ENCODE results near the gene NDUFA11. TPM values are rescaled to one million over a fixed set of nuclear protein-coding genes. Genes with fewer than 3 reads are reported as not detected.

NDUFA11 gene
- total and polyA plus RNA-seq, 2 of the 13 experiments (the other 11 are each of a cell fraction or from before 2014, with no cell fraction given), result 286 to 378 TPM

DNA sequence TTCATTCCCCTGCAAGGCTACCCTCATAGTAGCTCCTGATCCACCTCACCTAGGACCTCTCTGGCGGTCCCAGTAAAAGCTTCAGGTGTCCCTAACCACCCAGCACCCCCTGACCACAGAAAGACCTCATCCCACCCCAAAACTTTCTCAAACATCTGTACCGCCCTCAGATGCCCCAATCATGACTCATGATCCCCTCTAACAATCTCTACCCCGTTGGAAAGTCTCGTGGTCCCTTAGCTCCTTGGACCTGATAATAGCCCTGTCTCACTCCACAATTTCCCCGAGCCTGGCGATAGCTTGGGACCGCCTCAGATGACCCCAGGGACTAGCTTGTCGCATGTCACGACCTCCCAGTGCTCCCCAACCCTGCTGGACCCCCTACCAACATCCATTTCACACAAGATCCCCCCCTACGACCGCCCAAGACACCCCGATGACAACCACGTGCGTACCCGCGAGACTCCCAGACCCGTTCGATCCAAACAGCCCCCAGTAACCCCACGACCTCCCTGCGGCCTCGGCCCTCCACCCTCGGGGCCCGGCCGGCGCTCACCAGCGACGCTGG lies 450 bp downstream of the NDUFA11 start (continued):
- TF ChIP-seq ZFP41 (CRISPR knock-in tag; IDR thresholded peaks at IDR 0.05; ENCODE audit: borderline replicate concordance) (0 out of 2 replicates have a peak, but pooled peaks have one; percentile 44), HDAC6 (IDR thresholded peaks at IDR 0.05; ENCODE audit: low read depth, low read length) (no peak), ZNF720 (CRISPR knock-in tag; IDR thresholded peaks at IDR 0.05) (no peak), ZNF44 (CRISPR knock-in tag; IDR thresholded peaks at IDR 0.05) (peak; percentile 36; the same call in 1 of the 2 replicates), ZBTB7A (CRISPR knock-in tag; IDR thresholded peaks at IDR 0.05) (0 out of 2 replicates have a peak, but pooled peaks have one; percentile 74), ZKSCAN8 (CRISPR knock-in tag; IDR thresholded peaks at IDR 0.05; ENCODE audit: borderline replicate concordance) (no peak), CENPBD1 (CRISPR knock-in tag; IDR thresholded peaks at IDR 0.05; ENCODE audit: borderline replicate concordance, low read depth) (peak; percentile 61; the same call in 1 of the 2 replicates), KAT7 (CRISPR knock-in tag; IDR thresholded peaks at IDR 0.05; ENCODE audit: borderline replicate concordance) (peak; percentile 78; the same call in 1 of the 2 replicates), ATF5 (CRISPR knock-in tag; IDR thresholded peaks at IDR 0.05; ENCODE audit: low read depth) (0 out of 2 replicates have a peak, but pooled peaks have one; percentile 4), ZBTB7B (CRISPR knock-in tag; IDR thresholded peaks at IDR 0.05) (peak; percentile 30; the same call in 1 of the 2 replicates), PCBP1 (IDR thresholded peaks at IDR 0.05; ENCODE audit: borderline replicate concordance, low read depth, low read length) (0 out of 2 replicates have a peak, but pooled peaks have one; percentile 25), ZNF878 (CRISPR knock-in tag; IDR thresholded peaks at IDR 0.05) (0 out of 2 replicates have a peak, but pooled peaks have one; percentile 12), HNF4G (IDR thresholded peaks at IDR 0.05; ENCODE audit: borderline replicate concordance, low read depth, low read length) (no peak), HNF4G (CRISPR knock-in tag; IDR thresholded peaks at IDR 0.05; ENCODE audit: borderline replicate concordance, low read depth) (peak; percentile 3; the same call in 1 of the 2 replicates), LCORL (IDR thresholded peaks at IDR 0.05) (no peak), LCORL (CRISPR knock-in tag; IDR thresholded peaks at IDR 0.05) (peak; percentile 8; the same call in 1 of the 2 replicates), BRCA1 (CRISPR knock-in tag; IDR thresholded peaks at IDR 0.05) (no peak), KAT8 (CRISPR knock-in tag; IDR thresholded peaks at IDR 0.05) (no peak), PAX8 (CRISPR knock-in tag; IDR thresholded peaks at IDR 0.05; ENCODE audit: borderline replicate concordance) (0 out of 2 replicates have a peak, but pooled peaks have one; percentile 17), FOXK2 (IDR thresholded peaks at IDR 0.05) (no peak)
- TF ChIP-seq, protein P1, sequence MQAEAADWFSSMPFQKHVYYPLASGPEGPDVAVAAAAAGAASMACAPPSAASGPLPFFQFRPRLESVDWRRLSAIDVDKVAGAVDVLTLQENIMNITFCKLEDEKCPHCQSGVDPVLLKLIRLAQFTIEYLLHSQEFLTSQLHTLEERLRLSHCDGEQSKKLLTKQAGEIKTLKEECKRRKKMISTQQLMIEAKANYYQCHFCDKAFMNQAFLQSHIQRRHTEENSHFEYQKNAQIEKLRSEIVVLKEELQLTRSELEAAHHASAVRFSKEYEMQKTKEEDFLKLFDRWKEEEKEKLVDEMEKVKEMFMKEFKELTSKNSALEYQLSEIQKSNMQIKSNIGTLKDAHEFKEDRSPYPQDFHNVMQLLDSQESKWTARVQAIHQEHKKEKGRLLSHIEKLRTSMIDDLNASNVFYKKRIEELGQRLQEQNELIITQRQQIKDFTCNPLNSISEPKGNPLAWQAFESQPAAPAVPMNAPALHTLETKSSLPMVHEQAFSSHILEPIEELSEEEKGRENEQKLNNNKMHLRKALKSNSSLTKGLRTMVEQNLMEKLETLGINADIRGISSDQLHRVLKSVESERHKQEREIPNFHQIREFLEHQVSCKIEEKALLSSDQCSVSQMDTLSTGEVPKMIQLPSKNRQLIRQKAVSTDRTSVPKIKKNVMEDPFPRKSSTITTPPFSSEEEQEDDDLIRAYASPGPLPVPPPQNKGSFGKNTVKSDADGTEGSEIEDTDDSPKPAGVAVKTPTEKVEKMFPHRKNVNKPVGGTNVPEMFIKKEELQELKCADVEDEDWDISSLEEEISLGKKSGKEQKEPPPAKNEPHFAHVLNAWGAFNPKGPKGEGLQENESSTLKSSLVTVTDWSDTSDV (CRISPR knock-in tag; IDR thresholded peaks at IDR 0.05), result peak; percentile 74; the same call in 1 of the 2 replicates
- TF ChIP-seq, protein P2, sequence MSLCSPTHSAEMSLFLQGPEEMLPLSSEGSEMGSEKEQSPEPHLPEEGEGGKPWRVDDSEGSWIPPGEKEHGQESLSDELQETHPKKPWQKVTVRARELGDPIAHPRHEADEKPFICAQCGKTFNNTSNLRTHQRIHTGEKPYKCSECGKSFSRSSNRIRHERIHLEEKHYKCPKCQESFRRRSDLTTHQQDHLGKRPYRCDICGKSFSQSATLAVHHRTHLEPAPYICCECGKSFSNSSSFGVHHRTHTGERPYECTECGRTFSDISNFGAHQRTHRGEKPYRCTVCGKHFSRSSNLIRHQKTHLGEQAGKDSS (CRISPR knock-in tag; IDR thresholded peaks at IDR 0.05; ENCODE audit: borderline replicate concordance, low read depth), result 0 out of 2 replicates have a peak, but pooled peaks have one; percentile 28
- TF ChIP-seq, protein P3, sequence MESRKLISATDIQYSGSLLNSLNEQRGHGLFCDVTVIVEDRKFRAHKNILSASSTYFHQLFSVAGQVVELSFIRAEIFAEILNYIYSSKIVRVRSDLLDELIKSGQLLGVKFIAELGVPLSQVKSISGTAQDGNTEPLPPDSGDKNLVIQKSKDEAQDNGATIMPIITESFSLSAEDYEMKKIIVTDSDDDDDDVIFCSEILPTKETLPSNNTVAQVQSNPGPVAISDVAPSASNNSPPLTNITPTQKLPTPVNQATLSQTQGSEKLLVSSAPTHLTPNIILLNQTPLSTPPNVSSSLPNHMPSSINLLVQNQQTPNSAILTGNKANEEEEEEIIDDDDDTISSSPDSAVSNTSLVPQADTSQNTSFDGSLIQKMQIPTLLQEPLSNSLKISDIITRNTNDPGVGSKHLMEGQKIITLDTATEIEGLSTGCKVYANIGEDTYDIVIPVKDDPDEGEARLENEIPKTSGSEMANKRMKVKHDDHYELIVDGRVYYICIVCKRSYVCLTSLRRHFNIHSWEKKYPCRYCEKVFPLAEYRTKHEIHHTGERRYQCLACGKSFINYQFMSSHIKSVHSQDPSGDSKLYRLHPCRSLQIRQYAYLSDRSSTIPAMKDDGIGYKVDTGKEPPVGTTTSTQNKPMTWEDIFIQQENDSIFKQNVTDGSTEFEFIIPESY (CRISPR knock-in tag; IDR thresholded peaks at IDR 0.05), result no peak
